Panc1 (cell line): ENCODE measurements around the gene CHST8. TPM values are rescaled to one million over a fixed set of nuclear protein-coding genes. Genes with fewer than 3 reads are reported as not detected.

Experiments used
- ATAC-seq: fragments of 200-7000 bp; cut with Tn5 transposase; 2 replicates; pipeline ENCODE4 v1.9.1; 2020; ENCODE audit warnings: mild to moderate bottlenecking, moderate library complexity
- BruUV-seq: library from RNA; stranded (reverse); fragments of 400-500 nt; replicated peaks from 2 replicates; lab custom pipeline; 2021; lab: Mats Ljungman, UMichigan
- CTCF ChIA-PET: fragments of 300-600 bp; sonication (Branson Sonifier 250); formaldehyde crosslinking; loops from one replicate; lab custom pipeline; 2022; ENCODE audit warnings: antibody characterized with exemption; lab: Charles Lee
- POLR2A ChIA-PET: fragments of 300-600 bp; sonication (Branson Sonifier 250); formaldehyde crosslinking; loops from one replicate; lab custom pipeline; 2022; ENCODE audit warnings: antibody characterized with exemption; lab: Charles Lee
- DNase-seq: peaks from one replicate; pipeline ENCODE4 v3.0.0-alpha.2; 2010; ENCODE audit warnings: low read depth, low spot score
- H3K27ac ChIP-seq: 2 replicates; pipeline ENCODE4 v1.5.1; 2011; ENCODE audit warnings: mild to moderate bottlenecking, low read length, inconsistent platforms
- H3K27me3 ChIP-seq: fragments of 200-500 bp; sonication (Bioruptor generic); 2 replicates; pipeline ENCODE4 v1.6.0; 2014; ENCODE audit warnings: low read length, inconsistent platforms; ENCODE audit not compliant: control insufficient read depth, insufficient read depth
- H3K36me3 ChIP-seq: fragments of 200-500 bp; sonication (Bioruptor generic); 2 replicates; pipeline ENCODE4 v1.5.1; 2014; ENCODE audit warnings: inconsistent platforms, mild to moderate bottlenecking, low read length, moderate library complexity; ENCODE audit not compliant: control insufficient read depth, insufficient read depth
- H3K4me1 ChIP-seq: 2 replicates; pipeline ENCODE4 v1.5.1; 2011; ENCODE audit warnings: inconsistent platforms, mild to moderate bottlenecking, low read length, moderate library complexity; ENCODE audit not compliant: control insufficient read depth, insufficient read depth
- H3K4me3 ChIP-seq, 2 experiments: 2 replicates each; pipeline ENCODE4 v1.5.1; 2011 to 2012; ENCODE audit warnings: low read depth in 2 of 2, low read length in 2 of 2, mild to moderate bottlenecking in 2 of 2, inconsistent platforms in 1 of 2, moderate library complexity in 1 of 2
- H3K9me3 ChIP-seq: fragments of 200-500 bp; sonication (Bioruptor generic); 2 replicates; pipeline ENCODE4 v1.5.1; 2014; ENCODE audit warnings: low read depth, mild to moderate bottlenecking, inconsistent platforms, low read length, moderate library complexity; ENCODE audit not compliant: control insufficient read depth, insufficient read depth
- CTCF ChIP-seq: fragments of 450-650 bp; IDR thresholded peaks from 2 replicates; pipeline ENCODE4 v1.5.1; 2017; ENCODE audit warnings: mild to moderate bottlenecking
- POLR2AphosphoS5 ChIP-seq: IDR thresholded peaks from 2 replicates; pipeline ENCODE4 v1.6.1; 2012; ENCODE audit warnings: mild to moderate bottlenecking, low read depth, low read length, moderate library complexity
- REST ChIP-seq, 2 experiments: IDR thresholded peaks; 2 replicates each; pipeline ENCODE4 v1.6.1; 2011 to 2012; ENCODE audit warnings: low read depth in 2 of 2, control low read depth in 1 of 2, low read length in 1 of 2, mild to moderate bottlenecking in 1 of 2, moderate library complexity in 1 of 2; ENCODE audit not compliant: insufficient read depth in 1 of 2
- SIN3A ChIP-seq: IDR thresholded peaks from 2 replicates; pipeline ENCODE4 v1.6.1; 2012; ENCODE audit warnings: low read depth, mild to moderate bottlenecking, low read length, moderate library complexity, borderline replicate concordance; ENCODE audit not compliant: insufficient read depth
- TCF7L2 ChIP-seq: IDR thresholded peaks from 2 replicates; pipeline ENCODE4 v1.6.1; 2011; ENCODE audit warnings: mild to moderate bottlenecking, low read depth, low read length, inconsistent platforms
- in situ Hi-C: cut with HindIII; loops from 2 replicates; pipeline ENCODE4 v1.10.0; 2016; ENCODE audit warnings: low sequenced_read_pairs, low pct_unique_long_range_greater_than_20kb
- intact Hi-C: fragments of 100-400 bp; cut with micrococcal nuclease; formaldehyde crosslinking; loops from one replicate; pipeline ENCODE4 v1.10.0; 2022; ENCODE audit not compliant: unreplicated experiment
- total RNA-seq: library from RNA; stranded (reverse); gene quantifications from one replicate; pipeline ENCODE4 v1.2.1, GENCODE V29; 2021; ENCODE audit not compliant: unreplicated experiment

The CHST8 gene
- total RNA-seq, 1 experiment from 2014 or later, result 0.28 TPM

GRCh38 chr19:33664744-33665143, 43.0 kb downstream of the CHST8 start:
- no peaks in the 10 kb centered on the region for H3K36me3 ChIP-seq
- no peaks in the 10 kb centered on the region for H3K4me1 ChIP-seq
- POLR2A ChIA-PET, result no interaction called here
- H3K27me3 ChIP-seq, result peaks cover 17% of the 10 kb centered on the region
- TF ChIP-seq CTCF (no peak), REST (IDR thresholded peaks at IDR 0.05; ENCODE audit: insufficient read depth in 1 of 2, low read depth in 2 of 2, low read length in 1 of 2) (no peak), POLR2AphosphoS5 (no peak), TCF7L2 (no peak), SIN3A (no peak)
- no peak overlapping the region for H3K27ac ChIP-seq
- intact Hi-C loops, result no loop called here
- H3K4me3 ChIP-seq, result no peak overlapping the region
- BruUV-seq, result no TSS peak
- H3K9me3 ChIP-seq, result no peaks in the 10 kb centered on the region
- no peak for DNase-seq
- in situ Hi-C loops, result no loop called here
- CTCF ChIA-PET, result no interaction called here
- no peak for ATAC-seq

GRCh38 chr19:33665776-33666595, 44.2 kb downstream of the CHST8 start:
- no peak overlapping the region for H3K4me3 ChIP-seq
- no peaks in the 10 kb centered on the region for H3K9me3 ChIP-seq
- DNase-seq, result no peak
- H3K4me1 ChIP-seq, result no peaks in the 10 kb centered on the region
- ChIA-PET CTCF (no interaction called here), POLR2A (interaction anchor here (0.6 kb wide), 1 partner anchor 92 kb away, joined by 3 read pairs; no protein-coding TSS in a partner anchor)
- BruUV-seq, result no TSS peak
- ATAC-seq, result no peak
- peaks cover 28% of the 10 kb centered on the region for H3K27me3 ChIP-seq
- H3K36me3 ChIP-seq, result no peaks in the 10 kb centered on the region
- in situ Hi-C loops (no loop called here), intact Hi-C loops (no loop called here)
- H3K27ac ChIP-seq, result no peak overlapping the region
- TF ChIP-seq CTCF (no peak), REST (IDR thresholded peaks at IDR 0.05; ENCODE audit: insufficient read depth in 1 of 2, low read depth in 2 of 2, low read length in 1 of 2) (no peak), SIN3A (no peak)
